SH-SY5Y (cell line): ENCODE data around the gene TUBD1.

Experiments
- GATA2 ChIP-seq: IDR thresholded peaks from 2 replicates; pipeline ENCODE4 v1.6.1; 2011; ENCODE audit warnings: mild to moderate bottlenecking, low read depth, low read length
- GATA3 ChIP-seq: IDR thresholded peaks from 2 replicates; pipeline ENCODE4 v1.6.1; 2011; ENCODE audit warnings: low read depth, mild to moderate bottlenecking, low read length, moderate library complexity

The TUBD1 gene

GRCh38 chr17:59837308-59838051 lies 55.3 kb downstream of the TUBD1 start:
- TF ChIP-seq GATA2 (no peak), GATA3 (no peak)

- TF ChIP-seq GATA3 = no peak
- TF ChIP-seq GATA2 = no peak
Observed at GRCh38 chr17:59832883-59833379, 59.8 kb downstream of the TUBD1 start.

- TF ChIP-seq GATA3 (no peak), GATA2 (no peak)
Observed at GRCh38 chr17:59830846-59831486, 61.8 kb downstream of the TUBD1 start.

- TF ChIP-seq GATA2 (no peak), GATA3 (no peak)
Observed at GRCh38 chr17:59830007-59830630, 62.6 kb downstream of the TUBD1 start.

- TF ChIP-seq GATA3 (no peak), GATA2 (no peak)
Observed at GRCh38 chr17:59829217-59830006, 63.3 kb downstream of the TUBD1 start.

- TF ChIP-seq GATA3 (no peak), GATA2 (no peak)
Observed at GRCh38 chr17:59828478-59828760, 64.3 kb downstream of the TUBD1 start.

- TF ChIP-seq GATA3 (no peak), GATA2 (no peak)
Observed at GRCh38 chr17:59827721-59828477, 64.8 kb downstream of the TUBD1 start.

- TF ChIP-seq GATA2 (no peak), GATA3 (no peak)
Observed at GRCh38 chr17:59826706-59827453, 65.9 kb downstream of the TUBD1 start.

- TF ChIP-seq GATA3 = no peak
- no peak for TF ChIP-seq GATA2
Observed at GRCh38 chr17:59825533-59826322, 67.0 kb downstream of the TUBD1 start.

GRCh38 chr17:59815965-59816364 lies 76.8 kb downstream of the TUBD1 start:
- no peak for TF ChIP-seq GATA2
- no peak for TF ChIP-seq GATA3

- no peak for TF ChIP-seq GATA2
- TF ChIP-seq GATA3 = no peak
Observed at GRCh38 chr17:59814685-59815084, 78.1 kb downstream of the TUBD1 start.

GRCh38 chr17:59814276-59814675 lies 78.5 kb downstream of the TUBD1 start:
- TF ChIP-seq GATA2 (no peak), GATA3 (no peak)
